Activated gamma-delta T cell treated with Interleukin-2 at 50 U/mL for 16 hours (primary cell): ENCODE data around the gene RRP9.
A peak's percentile ranks its signal among the peaks of the same experiment; 100 is the strongest.

Experiments used
- DNase-seq: peaks from one replicate; pipeline ENCODE4 v3.0.0-alpha.2; 2020

The RRP9 gene

DNA sequence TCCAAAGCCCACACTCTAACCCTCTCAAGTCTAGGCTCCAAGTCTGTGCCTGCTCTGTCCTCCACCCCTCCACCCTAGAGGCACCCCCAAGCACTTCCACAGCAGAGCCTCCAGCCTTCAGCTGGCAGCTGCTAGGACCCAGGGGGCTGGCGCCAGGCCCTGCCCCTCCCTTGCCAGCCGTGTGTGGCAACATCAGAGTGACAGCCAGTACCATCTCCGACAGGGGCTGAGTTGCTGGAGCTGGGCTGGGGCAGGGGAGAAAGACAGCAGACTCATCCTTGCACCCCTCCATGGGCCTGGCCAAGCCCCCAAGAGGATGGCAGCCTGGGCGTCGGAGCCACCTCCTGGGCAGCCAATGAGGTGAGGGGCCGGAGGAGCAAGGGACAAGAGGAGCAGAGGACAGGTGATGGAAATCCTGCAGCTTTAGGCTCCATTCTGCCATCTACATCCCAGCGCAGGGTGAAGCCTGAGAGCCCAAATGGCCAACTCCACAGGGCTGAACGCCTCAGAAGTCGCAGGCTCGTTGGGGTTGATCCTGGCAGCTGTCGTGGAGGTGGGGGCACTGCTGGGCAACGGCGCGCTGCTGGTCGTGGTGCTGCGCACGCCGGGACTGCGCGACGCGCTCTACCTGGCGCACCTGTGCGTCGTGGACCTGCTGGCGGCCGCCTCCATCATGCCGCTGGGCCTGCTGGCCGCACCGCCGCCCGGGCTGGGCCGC, 13.6 kb upstream of the RRP9 start, which contains the start of gene GPR62:
Gene GPR62 (plus strand): TSS at position 207 of the 718 bp plus-strand sequence. CDS start 272 bp downstream, at position 479.
- DNase-seq: no peak

DNA sequence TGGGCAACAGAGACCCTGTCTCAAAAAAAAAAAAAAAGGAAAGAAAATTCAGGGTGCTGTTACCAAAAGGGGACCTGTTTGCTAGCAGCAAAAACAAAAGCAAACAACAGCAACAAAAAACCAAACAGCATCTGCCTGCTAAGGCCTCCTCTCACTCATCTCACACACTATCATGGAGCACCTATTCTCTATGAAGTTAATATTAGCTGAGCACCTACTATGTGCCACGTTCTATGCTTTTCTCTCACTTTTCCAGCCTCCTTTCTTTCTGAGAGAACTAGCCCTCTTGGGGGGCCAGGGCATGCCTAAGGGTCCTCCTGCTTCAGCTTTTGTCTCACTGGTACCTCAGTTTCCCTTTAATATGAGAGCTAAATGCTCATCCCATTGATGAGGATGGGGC, 13.0 kb upstream of the RRP9 start:
- DNase-seq: no peak

DNA sequence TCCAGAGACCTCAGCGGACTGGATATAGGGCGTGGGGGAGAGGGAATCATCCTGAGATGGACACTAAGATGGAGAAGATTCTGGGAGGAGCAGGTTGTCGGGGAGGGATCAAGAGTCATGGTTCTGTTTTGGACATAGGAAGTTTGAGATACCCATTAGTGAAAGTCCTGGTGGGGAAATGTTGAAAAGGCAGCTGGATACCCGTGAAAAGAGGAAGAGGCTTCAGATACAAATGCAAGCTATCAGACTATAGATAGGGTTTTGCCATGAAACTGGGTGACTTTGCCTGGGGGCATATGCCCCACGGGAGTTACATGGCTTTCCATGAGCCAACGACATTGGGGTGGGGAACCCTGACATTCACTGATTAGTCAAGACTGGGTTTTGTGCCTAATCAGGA, 12.4 kb upstream of the RRP9 start:
- no peak for DNase-seq

DNA sequence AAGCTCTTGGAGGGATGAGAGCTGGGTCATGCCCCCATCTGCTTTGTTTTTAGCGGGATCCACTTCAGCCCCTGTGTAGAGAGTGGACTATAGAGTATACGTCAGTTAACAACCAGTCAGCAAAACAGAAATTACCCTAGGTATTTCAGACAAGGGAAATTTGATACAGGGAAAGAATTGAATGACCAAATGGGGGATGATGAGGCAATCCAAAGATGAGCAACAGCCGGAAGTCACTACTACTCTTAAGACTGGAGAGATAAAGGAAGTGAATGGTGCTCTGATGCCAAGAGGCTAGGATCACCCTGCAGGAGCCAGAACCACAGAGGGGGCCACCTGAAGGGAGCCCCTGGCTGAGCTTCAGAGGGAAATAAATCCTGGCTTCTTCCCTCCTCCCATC, 11.7 kb upstream of the RRP9 start:
- no peak for DNase-seq

- no peak for DNase-seq
These were observed 9.2 kb upstream of the RRP9 start for GRCh38 chr3:51950899-51951298.

DNA sequence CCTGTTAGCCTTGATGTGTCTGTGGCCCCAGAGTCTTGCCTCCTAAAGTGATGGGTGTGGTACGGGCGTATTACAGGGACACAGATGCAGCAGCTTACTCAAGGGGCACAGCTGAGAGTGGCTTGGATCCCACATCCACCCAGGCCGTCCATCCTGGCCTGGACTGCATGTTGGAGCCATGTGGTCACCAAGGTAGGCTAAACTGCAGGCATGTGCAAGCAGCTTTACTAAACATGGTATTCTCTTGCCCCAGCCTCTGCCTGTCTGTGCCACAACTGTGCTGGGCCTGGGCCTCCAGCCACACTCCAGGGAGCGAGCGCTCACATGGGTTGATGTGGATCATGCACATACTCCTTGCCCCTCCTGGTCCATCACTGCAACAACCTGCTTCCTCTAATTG, 7.4 kb upstream of the RRP9 start:
- no peak for DNase-seq

GRCh38 chr3:51948016-51948580, 6.4 kb upstream of the RRP9 start:
- no peak for DNase-seq

DNA sequence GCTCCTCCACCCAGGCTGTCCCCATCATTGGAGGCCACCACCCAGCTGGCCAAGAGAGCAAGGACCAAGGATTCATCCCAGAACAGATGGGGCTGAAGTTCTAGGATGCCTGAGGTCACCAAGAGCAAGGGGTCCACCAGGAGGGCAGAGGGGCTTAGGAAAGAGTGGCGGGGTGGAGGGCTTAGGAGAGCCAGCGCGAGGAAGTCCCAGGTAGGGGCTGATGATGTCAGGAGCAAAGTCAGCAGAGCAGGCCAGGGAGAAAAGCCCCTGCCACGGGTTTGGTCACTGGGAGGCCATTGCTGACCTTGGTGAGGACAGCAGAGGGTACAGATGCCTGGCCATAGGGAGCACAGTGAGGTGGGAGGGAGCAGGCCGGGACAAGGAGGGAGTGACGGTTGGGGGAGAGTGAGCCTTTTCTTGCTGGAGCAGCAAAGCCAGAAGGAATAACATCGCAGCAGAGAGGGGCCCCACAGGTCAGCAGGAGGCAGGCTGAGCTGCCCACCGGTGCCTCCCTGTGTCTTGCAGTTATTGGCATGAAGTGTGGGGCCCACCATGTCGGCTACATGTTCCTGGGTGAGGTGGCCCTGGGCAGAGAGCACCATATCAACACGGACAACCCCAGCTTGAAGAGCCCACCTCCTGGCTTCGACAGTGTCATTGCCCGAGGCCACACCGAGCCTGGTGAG, 5.7 kb upstream of the RRP9 start:
- DNase-seq: no peak

DNA sequence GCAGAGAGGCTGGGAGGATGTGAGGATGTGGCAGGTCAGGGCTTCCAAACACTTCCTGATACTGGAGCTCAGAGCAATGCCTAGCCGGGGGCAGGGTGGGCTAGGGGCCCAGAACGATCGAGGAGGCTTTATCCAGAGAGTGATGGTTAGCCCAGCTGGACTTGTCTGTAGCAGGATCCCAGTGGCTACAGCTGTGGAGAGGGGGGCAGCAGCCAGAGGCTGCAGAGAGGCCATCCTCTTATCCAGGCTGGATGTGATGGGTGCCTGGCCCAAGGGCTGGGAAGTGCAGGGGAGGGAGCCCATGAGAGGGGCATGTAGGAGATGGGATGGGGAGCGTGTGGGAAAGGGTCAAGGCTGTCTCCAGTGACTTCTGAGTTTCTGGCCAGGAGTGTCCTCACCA, 5.1 kb upstream of the RRP9 start:
- no peak for DNase-seq

DNA sequence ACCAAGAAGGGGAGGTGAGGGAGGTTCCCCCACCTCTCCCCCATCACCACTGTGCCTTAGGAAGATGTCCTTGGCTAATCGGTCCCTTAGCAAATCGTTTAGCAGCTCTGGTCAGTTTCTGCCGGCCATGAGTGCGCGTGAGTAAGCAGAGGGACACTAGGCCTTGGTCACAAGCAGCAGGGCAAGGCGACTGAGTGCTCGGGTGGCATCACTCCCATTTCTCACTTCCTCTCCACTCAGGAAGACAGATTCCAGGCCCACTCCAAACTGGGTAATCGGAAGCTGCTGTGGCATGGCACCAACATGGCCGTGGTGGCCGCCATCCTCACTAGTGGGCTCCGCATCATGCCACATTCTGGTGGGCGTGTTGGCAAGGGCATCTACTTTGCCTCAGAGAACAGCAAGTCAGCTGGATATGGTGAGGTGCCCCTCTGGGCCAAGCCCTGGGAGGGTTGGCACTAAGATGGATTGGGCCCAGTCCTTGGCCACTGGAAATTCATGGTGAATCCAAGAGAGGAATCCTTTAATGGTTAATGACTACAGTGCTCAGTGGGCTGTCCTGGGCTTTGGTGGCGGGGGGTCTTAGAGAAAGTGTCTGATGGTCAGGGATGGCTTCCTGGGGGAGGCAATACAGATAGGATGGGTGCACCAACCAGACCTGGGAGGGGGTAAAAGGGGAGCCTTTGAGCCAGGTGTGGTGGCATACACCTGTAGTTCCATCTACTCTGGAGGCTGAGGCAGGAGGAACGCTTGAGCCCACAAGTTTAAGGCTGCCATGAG, 4.4 kb upstream of the RRP9 start:
- DNase-seq: no peak

GRCh38 chr3:51945031-51945840, 3.5 kb upstream of the RRP9 start:
- DNase-seq: no peak

GRCh38 chr3:51944451-51945021, 2.8 kb upstream of the RRP9 start:
- DNase-seq: no peak

- no peak for DNase-seq
These were observed 2.0 kb upstream of the RRP9 start for GRCh38 chr3:51943451-51944391.

- DNase-seq: peak; percentile 36
These were observed 1.1 kb upstream of the RRP9 start for GRCh38 chr3:51942603-51943450.

DNA sequence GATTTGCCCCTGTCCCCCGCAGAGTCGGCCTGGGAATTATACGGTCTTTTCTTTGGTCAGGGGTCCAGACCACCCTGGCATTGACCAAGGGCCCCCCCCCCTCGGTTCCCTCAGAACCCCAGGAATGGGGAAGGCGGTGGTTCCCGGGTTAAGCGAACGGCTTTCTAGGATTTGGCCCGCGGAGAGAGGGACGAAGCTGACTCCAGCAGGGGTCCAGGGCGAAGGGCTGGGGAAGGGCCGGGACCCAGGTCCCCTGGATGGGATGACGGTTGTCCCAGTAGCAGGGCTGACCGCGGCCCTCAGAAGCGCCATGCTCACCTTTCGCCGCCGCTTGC, 274 bp downstream of the RRP9 start:
- DNase-seq: no peak

GRCh38 chr3:51940648-51941462, 849 bp downstream of the RRP9 start:
- no peak for DNase-seq

GRCh38 chr3:51938780-51939425, 2.8 kb downstream of the RRP9 start:
- DNase-seq: no peak

DNA sequence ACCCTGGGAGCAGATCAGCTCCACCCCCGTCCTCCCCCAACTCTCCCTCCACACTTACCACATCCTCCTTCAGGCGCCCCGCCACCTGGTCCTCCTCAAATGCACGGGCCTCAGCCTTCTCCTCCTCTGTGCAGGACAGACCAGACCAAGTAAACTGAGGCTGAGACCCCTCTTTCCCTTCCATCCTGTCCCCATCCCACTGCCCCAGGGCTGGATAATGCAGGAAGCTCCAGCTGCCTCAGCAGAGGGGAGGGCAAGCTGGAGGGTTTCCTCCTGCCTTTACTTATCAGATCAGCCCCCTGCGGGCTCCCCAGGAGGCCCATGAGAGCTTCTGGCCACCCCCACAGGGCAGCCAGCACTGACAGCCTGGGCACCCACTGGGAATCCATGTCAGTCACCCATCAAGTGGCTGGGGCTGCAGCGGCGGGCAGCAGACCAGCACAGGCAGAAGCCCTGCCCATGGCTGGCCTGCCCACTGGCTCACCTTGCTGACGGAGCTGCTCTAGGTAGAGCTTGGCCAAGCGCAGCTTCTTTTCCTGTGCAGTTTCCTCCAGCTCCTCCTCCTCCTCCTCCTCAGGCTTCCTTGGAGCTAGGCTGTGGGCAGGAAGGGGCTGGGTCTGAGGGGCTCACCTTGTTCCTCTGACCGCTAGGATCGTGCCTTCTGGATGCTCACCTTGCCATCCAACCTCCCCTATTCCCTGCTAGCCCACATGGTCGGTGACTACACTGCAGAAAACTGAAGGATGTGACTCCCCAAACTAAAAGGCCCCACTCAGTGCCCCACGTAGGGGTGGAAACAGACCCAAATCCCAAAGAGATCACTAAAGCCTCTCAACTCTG, 3.9 kb downstream of the RRP9 start:
- DNase-seq: no peak
